HG03520 (cell line): ENCODE data around the gene SYK.
"Not testable (repeated sequence)": the region's sequence is repeated elsewhere in the genome, so short reads cannot be mapped to it uniquely, and the experiment has no call there.

ENCODE experiments used
- ATAC-seq: cut with Tn5 transposase; IDR thresholded peaks from one replicate; pipeline ENCODE4 v1.9.1; 2021; ENCODE audit warnings: mild to moderate bottlenecking, moderate library complexity; ENCODE audit not compliant: unreplicated experiment

The SYK gene

DNA sequence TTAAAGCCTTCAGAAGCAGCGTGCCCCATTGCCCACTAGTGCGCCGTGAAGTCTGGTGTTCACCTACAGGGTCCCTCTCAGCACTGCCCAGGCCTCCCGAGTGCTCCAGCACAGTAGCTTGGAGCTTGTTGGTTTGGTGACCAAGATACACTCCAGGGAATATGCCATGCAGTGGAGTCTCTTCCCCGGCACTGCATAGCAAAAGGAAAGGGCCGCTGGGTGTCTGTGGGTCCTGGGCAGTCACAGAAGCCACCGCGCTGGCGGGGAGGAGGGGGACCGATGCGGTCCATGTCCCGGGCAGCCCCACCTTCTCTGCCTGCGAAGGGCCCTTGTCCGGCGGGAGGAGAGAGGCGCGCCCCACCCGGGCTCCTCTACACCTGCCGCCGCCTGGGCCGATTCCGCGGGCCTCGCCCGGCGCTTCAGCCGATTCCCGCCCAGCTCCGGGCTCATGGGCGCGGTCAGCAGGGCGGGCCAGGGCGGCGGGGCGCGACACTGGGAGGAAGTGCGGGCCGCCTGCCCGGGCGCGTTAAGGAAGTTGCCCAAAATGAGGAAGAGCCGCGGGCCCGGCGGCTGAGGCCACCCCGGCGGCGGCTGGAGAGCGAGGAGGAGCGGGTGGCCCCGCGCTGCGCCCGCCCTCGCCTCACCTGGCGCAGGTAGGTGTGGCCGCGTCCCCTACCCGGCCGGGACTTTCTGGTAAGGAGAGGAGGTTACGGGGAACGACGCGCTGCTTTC, at the start of gene SYK:
SYK (plus strand) TSS at position 579 of the 732 bp plus-strand sequence. CDS start 42,080 bp downstream, outside the sequence.
- peak; percentile 33 for ATAC-seq

- ATAC-seq: not testable (repeated sequence)
Measured at GRCh38 chr9:90755514-90756371, 45.9 kb upstream of the SYK start.

DNA sequence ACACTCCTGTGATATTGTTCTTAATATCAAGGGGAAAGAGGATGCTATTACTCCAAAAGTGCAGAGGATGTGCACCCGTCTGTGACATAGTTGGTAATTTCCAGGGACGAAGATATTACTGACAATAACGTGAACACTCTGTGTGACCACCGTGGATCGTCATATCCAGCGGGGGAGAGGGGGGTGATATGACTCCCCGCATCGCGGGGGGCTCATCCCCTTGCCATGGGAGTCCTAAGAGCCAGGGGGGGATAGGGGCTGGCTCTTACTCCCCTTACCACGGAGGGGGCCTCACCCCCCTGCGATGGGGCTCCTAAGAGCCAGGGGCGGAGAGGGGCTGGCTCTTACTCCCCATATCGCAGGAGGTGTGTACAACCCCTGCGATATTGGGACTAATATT, 41.0 kb upstream of the SYK start:
- not testable (repeated sequence) for ATAC-seq

- ATAC-seq: no peak
Measured at GRCh38 chr9:90766731-90767130, 34.9 kb upstream of the SYK start.

- ATAC-seq: no peak
Measured at GRCh38 chr9:90767523-90768100, 34.0 kb upstream of the SYK start.

DNA sequence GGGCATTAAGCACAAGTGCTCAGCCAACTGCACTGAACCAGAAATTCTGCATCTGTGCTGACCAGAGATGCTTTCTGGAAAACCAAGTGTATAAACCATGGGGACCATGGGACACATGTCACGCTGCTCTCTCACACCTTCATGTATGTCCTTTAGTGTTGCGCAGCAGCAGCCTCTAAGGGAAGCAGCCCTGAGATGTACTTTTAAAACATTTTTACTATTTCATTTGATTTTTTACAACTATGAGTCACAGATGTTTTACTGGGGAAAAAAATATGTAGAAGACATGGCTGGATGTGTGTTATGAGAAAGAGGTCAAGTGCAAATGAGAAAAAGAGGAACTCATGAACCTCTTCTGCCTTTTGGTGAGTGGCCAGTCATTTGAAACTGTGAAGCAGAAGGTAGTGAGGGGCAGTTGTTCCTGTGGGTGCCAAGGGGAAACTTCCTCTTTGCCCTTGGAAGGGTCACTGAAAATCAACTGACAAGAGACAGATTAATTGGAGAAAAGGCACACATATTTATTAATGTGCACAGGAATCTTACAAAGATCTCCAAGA, 31.4 kb upstream of the SYK start:
- peak; percentile 52 for ATAC-seq

DNA sequence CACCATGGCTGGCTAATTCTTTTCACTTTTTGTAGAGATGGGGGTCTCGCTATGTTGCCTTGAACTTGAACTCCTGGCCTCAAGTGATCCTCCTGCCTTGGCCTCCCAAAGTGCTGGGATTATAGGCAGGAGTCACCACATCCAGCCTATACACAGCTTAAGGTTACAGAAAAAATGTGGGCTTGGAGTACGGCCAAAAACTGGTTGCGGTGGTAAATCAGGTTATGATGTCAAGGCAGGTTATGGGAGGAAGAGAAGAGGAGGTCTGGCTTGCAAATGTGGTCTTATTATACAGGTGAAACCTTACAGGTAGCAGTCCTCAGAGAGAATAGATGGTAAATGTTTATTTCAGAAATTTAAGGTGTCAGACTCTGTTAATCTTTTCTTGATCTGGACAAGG, 30.7 kb upstream of the SYK start:
- no peak for ATAC-seq

GRCh38 chr9:90772386-90772785, 29.2 kb upstream of the SYK start:
- ATAC-seq: no peak

DNA sequence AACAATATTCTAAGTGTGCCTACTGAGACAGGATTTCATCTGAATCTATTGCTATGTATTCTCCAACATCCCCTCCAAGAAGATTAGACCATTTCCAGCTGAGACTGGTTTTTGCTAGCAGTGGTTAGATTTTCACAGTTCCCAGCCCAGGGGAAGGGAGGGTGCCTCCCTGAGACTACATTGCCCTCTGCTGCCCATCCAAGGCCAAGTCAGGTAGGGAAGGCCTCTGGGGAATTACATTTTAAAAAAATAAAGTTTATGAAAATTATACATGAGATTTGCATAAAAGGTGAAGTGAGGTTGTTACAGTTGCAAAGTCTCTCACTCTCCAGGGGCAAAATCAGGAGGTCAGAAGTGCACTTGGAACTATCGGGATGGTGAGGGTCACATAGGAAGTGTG, 28.0 kb upstream of the SYK start:
- ATAC-seq: no peak

DNA sequence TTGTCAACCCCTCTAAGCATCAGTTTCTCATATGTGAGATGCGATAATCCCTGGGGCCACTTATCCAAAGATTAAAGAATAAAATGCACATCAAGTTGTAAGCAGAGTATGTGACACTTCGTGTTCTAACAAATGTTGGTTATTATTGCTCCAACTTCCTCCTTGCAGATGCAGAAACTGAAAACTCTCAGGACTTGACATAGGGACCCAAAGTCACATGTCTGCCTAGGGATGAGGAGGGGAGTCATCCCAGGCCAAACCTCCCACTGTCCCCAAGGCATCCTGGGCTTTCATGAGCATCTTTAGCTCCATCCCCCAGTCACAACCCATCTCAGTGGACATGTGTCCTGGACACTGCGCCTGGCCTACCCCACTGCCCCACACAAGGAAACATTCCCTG, 27.5 kb upstream of the SYK start:
- no peak for ATAC-seq

GRCh38 chr9:90774682-90775081, 26.9 kb upstream of the SYK start:
- ATAC-seq: peak; percentile 63

- ATAC-seq: no peak
Measured at GRCh38 chr9:90775657-90776056, 26.0 kb upstream of the SYK start.

GRCh38 chr9:90778746-90779145, 22.9 kb upstream of the SYK start:
- ATAC-seq: no peak

DNA sequence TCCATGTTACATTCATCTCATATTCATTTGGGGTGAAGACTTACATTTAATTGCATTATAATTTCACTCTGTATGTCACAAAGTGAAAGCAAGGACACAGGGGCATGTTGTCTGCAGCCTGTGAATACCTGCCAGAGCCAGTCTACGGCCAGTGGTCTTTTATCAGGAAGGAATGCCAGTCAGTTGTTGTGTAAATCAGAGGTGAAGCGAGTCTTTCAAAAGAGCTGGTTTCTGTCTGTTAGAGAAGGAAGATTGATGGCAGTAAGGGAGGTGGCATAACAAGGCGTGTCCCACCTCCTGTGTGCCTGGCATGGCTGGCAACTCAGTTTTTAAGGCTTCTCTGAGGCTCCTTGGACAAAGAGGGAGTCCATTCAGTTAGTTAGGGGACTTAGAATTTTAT, 18.1 kb upstream of the SYK start:
- ATAC-seq: no peak

DNA sequence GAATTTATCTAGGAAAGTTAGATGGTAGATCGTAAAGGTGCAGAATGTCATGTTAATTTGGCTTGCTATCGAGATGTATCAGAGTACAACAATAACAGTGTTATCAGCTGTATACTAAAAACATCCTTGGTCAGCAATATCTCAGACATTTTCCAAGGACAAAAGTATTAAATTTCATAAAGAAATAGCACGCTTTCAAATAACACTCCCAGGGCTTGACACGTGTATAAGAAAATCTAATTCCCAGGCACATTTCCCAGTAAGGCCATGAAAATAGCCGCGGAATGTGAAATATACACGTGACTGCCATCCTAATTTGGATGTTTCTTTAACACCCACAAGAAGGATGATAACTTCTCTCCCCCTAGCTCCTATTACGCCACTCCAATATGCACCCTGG, 17.7 kb upstream of the SYK start:
- no peak for ATAC-seq

GRCh38 chr9:90787771-90788460, 13.7 kb upstream of the SYK start:
- peak; percentile 46 for ATAC-seq

DNA sequence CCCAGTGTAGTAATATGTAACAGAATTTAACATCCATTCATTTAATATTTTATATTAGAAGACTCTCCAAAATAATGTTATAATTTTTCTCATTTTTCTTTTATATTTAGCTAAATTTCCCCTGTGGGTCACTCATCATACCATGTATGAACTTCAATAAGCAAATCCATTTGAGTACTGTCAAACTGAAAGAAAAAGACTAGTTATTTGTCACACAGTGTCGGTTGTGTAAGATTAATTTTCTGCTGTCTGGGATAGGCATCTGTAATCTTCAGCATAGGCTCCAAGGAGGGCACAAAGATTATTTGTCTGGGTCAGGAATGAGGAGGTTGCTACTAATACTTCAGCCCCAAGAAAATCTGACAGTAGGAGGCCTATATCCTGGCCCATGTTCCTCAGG, 13.1 kb upstream of the SYK start:
- peak; percentile 41 for ATAC-seq

DNA sequence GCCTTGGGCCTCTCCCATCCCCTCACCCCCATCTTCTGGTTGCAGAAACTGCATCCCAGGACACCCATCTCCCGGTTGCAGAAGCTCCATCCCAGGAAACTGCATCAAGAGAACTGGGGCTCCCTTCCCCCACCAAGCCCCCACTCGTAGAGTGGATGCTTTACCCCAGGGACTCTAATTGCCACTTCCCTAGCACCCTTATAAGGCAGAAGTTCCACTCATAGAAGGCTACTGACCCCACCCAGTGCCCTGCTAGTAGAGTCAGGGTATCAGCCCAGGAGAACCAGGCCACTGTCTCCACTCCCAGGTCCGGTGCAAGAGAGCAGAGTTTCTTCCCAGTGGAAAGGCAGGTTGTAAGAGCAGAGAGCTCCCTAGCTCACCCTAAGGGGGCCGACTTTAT, 12.2 kb upstream of the SYK start:
- ATAC-seq: no peak

DNA sequence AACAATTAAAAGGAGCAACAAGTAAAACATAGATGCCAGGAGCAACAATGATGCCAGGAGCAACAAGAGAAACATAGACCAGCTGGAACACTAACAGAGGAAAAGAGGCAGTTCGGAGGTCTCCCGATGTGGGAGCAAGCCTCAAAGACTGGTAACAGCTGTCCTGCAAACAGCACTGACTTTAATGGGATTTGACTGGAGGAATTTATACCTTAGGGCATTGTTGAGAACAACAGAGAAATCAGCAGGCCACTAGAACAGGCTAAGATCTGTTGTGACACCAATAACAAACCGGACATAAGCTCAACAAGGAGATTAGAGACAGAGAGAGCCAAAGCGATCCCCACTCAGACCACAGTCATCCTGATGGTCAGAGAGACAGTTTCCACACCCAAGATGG, 11.8 kb upstream of the SYK start:
- no peak for ATAC-seq

GRCh38 chr9:90793024-90793423, 8.6 kb upstream of the SYK start:
- ATAC-seq: not testable (repeated sequence)

- no peak for ATAC-seq
Measured at GRCh38 chr9:90793729-90794128, 7.9 kb upstream of the SYK start.
